Mucosa of descending colon (tissue), 3 donors: ENCODE results near the gene QSOX1. TPM values are rescaled to one million over a fixed set of nuclear protein-coding genes. Genes with fewer than 3 reads are reported as not detected.
"Not testable (repeated sequence)": the region's sequence is repeated elsewhere in the genome, so short reads cannot be mapped to it uniquely, and the experiment has no call there.

Experiments
- ATAC-seq: fragments of 200-7000 bp; cut with Tn5 transposase; one replicate; pipeline ENCODE4 v1.9.1; 2020; ENCODE audit warnings: mild to moderate bottlenecking, moderate library complexity
- DNase-seq, 3 donors: peaks; one replicate each; pipeline ENCODE4 v3.0.0-alpha.2; 2020
- H3K36me3 ChIP-seq: fragments of 200-600 bp; one replicate; pipeline ENCODE4 v1.8.0; 2021; ENCODE audit warnings: low read depth, mild to moderate bottlenecking
- H3K4me1 ChIP-seq: fragments of 200-600 bp; one replicate; pipeline ENCODE4 v1.8.0; 2021; ENCODE audit warnings: low read depth, mild to moderate bottlenecking
- H3K4me3 ChIP-seq: fragments of 200-600 bp; one replicate; pipeline ENCODE4 v1.8.0; 2021; ENCODE audit warnings: mild to moderate bottlenecking
- H3K9me3 ChIP-seq: fragments of 200-600 bp; one replicate; pipeline ENCODE4 v1.8.0; 2021; ENCODE audit warnings: mild to moderate bottlenecking
- intact Hi-C, 2 donors: fragments of 100-400 bp; cut with DNase I in 1 of 2; cut with micrococcal nuclease in 1 of 2; formaldehyde crosslinking; loops; one replicate each; pipeline versions ENCODE4 v1.11.0 to v1.11.1; 2022; cut with DNase I, micrococcal nuclease
- total RNA-seq, 3 donors: library from RNA; stranded (reverse); fragmentation: NEBNext Ultra II Directional in 2 of 3; extraction: Animal tissue kit (Norgen Biotek cat#: 25700) in 2 of 3; gene quantifications; one replicate each; pipeline versions ENCODE4 v1.2.1 to v1.2.4, GENCODE V29; 2021 to 2023
- TF ChIP-seq, protein P1 (sequence below): fragments of 200-600 bp; IDR thresholded peaks from one replicate; pipeline ENCODE4 v1.8.0; 2022; ENCODE audit warnings: antibody characterized with exemption, mild to moderate bottlenecking
- donor health status: DM: no; HTN: no; CAD: no; lungs with moderate emphysema.
- donor health status: DM: no; HTN: no; CAD: no.
- donor health status: DM: no; HTN: yes; CAD: no.

The QSOX1 gene
- total RNA-seq, 3 donors from 2014 or later = 96.4 to 260 (median 185) TPM

DNA sequence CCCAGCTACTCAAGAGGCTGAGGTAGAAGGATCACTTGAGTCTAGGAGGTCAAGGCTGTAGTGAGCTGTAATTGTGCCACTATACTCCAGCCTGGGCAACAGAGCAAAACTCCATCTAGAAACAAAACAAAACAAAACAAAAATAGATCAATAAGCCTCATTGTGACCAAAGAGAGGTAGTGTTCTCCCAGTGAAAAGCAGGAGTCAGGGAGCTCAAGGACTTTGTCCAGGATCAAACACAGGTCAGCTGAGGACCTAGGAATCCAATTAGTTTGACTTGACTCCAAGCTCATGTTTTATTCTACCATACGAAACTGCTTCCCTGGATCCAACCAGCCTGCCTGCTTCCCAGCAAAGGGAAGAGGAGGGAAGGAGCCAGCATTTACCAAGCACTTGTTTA is 21.5 kb upstream of the QSOX1 start:
- intact Hi-C loops = no loop called here
- ATAC-seq = no peak
- TF ChIP-seq, protein P1, sequence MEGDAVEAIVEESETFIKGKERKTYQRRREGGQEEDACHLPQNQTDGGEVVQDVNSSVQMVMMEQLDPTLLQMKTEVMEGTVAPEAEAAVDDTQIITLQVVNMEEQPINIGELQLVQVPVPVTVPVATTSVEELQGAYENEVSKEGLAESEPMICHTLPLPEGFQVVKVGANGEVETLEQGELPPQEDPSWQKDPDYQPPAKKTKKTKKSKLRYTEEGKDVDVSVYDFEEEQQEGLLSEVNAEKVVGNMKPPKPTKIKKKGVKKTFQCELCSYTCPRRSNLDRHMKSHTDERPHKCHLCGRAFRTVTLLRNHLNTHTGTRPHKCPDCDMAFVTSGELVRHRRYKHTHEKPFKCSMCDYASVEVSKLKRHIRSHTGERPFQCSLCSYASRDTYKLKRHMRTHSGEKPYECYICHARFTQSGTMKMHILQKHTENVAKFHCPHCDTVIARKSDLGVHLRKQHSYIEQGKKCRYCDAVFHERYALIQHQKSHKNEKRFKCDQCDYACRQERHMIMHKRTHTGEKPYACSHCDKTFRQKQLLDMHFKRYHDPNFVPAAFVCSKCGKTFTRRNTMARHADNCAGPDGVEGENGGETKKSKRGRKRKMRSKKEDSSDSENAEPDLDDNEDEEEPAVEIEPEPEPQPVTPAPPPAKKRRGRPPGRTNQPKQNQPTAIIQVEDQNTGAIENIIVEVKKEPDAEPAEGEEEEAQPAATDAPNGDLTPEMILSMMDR = no peak

DNA sequence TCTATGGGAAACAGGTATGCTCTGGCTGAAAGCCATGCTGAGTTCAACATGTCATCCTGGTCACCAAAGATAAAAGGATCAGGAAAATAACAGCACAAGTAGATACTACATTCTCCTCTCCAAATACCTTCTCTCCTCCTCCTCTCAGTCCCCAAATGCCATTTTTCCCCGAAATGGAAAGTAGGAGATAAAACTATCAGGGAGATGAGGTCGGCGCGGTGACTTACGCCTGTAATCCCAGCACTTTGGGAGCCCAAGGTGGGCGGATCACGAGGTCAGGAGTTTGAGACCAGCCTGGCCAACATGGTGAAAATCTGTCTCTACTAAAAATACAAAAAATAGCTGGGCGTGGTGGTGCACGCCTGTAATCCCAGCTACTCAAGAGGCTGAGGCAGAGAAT is 21.0 kb upstream of the QSOX1 start:
- intact Hi-C loops, H3K36me3 ChIP-seq, H3K9me3 ChIP-seq, DNase-seq, ATAC-seq, H3K4me1 ChIP-seq, H3K4me3 ChIP-seq: not testable (repeated sequence)

More for the DNA sequence above, 21.5 kb upstream of the QSOX1 start:
- Histone ChIP-seq H3K36me3 (no peaks in the 10 kb centered on the region), H3K4me1 (no peaks in the 10 kb centered on the region), H3K4me3 (no peak overlapping the region), H3K9me3 (no peaks in the 10 kb centered on the region)
- no peak for DNase-seq

DNA sequence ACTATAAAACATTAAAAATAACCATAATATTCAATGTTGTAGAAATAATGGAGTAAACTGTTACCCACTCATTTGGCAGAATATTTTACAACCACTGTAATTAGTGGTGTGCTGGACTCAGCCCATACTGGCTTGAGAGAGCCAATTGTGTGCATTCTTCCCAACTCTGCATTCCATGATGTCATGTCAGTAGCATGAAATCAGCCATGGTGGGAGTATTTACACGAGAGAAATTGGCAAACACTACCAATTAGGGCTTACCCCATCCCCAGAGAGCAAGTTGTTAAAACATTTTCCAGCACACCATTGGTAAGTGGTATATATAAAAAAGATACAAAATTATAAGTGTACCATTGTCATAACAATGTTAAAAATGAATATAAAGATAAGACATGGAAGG is 19.1 kb upstream of the QSOX1 start:
- intact Hi-C loops = no loop called here
- TF ChIP-seq, protein P1 = no peak
- no peak overlapping the region for H3K4me3 ChIP-seq
- DNase-seq (no peak), ATAC-seq (no peak)
- H3K9me3 ChIP-seq = no peaks in the 10 kb centered on the region
- H3K4me1 ChIP-seq = no peaks in the 10 kb centered on the region
- H3K36me3 ChIP-seq = no peaks in the 10 kb centered on the region

DNA sequence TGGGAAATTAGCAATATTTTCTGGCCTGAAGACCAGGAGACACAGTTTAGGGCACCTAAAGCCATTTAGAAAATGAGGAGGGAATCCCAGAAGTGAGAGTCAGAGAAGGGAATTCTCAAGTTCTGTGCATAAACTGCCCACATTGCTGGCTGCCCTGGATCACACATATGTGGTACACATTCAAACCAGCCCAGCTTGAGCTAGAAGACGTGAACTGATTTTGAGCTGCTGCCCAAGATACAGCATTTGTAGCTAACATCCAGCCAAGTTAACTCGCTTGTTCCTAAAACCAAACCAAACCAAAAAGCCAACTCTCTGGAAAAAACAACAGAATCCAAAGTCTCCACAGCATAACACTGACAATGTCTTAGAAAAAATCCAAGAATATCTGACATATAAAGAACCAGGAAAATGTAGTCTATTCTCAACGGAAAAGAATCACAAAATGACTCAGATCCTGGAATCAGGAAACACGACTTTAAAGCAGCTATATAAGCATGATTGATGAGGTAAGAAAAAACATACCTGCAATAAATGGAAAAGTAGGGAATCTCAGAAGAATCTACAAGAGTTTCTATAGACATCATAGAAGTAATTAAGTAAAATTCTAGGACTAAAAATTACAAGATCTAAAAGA is 18.2 kb upstream of the QSOX1 start:
- Histone ChIP-seq H3K9me3 (no peaks in the 10 kb centered on the region), H3K4me1 (no peaks in the 10 kb centered on the region), H3K36me3 (no peaks in the 10 kb centered on the region), H3K4me3 (no peak overlapping the region)
- TF ChIP-seq, protein P1 = no peak
- intact Hi-C loops = no loop called here
- ATAC-seq (peak; percentile 67), DNase-seq (no peak)

DNA sequence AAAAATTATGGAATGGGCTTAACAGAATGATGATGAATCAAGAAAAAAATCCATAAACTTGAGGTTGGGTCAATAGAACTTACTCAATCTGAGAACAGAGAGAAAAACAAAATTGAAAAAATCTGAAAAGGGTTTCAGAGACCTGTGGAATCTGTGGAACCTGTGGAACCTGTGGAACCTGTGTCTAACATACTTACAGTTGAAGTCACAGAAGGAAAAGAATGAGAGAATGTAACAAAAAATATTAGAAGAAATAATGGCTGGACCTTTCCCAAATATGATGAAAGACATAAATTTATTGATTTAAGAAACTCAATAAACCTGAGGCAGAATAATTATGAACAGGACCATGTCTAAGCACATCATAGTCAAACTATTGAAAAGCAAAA is 17.7 kb upstream of the QSOX1 start:
- DNase-seq (no peak), ATAC-seq (no peak)
- TF ChIP-seq, protein P1 = no peak
- intact Hi-C loops = no loop called here
- no peak overlapping the region for H3K4me3 ChIP-seq
- no peaks in the 10 kb centered on the region for H3K4me1 ChIP-seq
- no peaks in the 10 kb centered on the region for H3K36me3 ChIP-seq
- H3K9me3 ChIP-seq = no peaks in the 10 kb centered on the region

DNA sequence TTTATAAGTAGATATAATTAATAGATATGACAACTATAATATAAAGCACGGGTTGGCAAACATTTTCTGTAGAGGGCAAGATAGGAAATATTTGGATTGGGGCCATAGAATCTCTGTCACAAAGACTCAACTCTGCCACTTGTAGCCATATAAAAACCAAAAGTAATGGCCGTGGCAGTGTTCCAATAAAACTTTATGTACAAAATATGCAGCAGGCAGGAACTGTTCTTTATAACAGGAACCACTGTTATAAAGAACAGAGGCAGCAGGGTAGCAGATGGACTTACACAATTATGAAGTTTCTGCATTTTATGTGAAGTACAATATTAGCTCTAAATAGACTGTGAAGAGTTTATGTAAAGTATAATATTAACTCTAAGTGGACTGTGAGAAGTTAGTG is 16.9 kb upstream of the QSOX1 start:
- TF ChIP-seq, protein P1 = no peak
- H3K36me3 ChIP-seq = no peaks in the 10 kb centered on the region
- H3K9me3 ChIP-seq = no peaks in the 10 kb centered on the region
- no peak for DNase-seq
- ATAC-seq = peak; percentile 50
- no peak overlapping the region for H3K4me3 ChIP-seq
- intact Hi-C loops = no loop called here
- H3K4me1 ChIP-seq = no peaks in the 10 kb centered on the region
